MM.1S (cell line): ENCODE results near the gene TFF2.

Source experiments
- DNase-seq: peaks from one replicate; pipeline ENCODE4 v3.0.0-alpha.2; 2015
- H2AFZ ChIP-seq: fragments of 300-600 bp; sonication (generic); 2 replicates; pipeline ENCODE4 v1.6.0; 2016; ENCODE audit warnings: antibody characterized with exemption, low read length
- H3F3A ChIP-seq: fragments of 300-600 bp; sonication (generic); 2 replicates; pipeline ENCODE4 v1.6.1; 2016; ENCODE audit warnings: mild to moderate bottlenecking, antibody characterized with exemption, low read length, moderate library complexity, mixed read lengths; ENCODE audit not compliant: insufficient read depth
- H3K27ac ChIP-seq: fragments of 300-600 bp; sonication (generic); 2 replicates; pipeline ENCODE4 v1.5.1; 2016; ENCODE audit warnings: mild to moderate bottlenecking, low read length
- H3K27me3 ChIP-seq: fragments of 300-600 bp; sonication (generic); replicated peaks from 2 replicates; pipeline ENCODE4 v1.6.0; 2016; ENCODE audit warnings: low read length; ENCODE audit not compliant: insufficient read depth
- H3K36me3 ChIP-seq: fragments of 300-600 bp; sonication (generic); replicated peaks from 2 replicates; pipeline ENCODE4 v1.6.1; 2016; ENCODE audit warnings: mild to moderate bottlenecking, low read length, mixed read lengths; ENCODE audit not compliant: insufficient read depth
- H3K4me1 ChIP-seq: fragments of 300-600 bp; sonication (generic); 2 replicates; pipeline ENCODE4 v1.6.1; 2016; ENCODE audit warnings: low read length, mixed read lengths
- H3K4me2 ChIP-seq: fragments of 300-600 bp; sonication (generic); 2 replicates; pipeline ENCODE4 v1.6.0; 2016; ENCODE audit warnings: low read depth, low read length
- H3K4me3 ChIP-seq: fragments of 300-600 bp; sonication (generic); 2 replicates; pipeline ENCODE4 v1.5.1; 2016; ENCODE audit warnings: low read length, mixed read lengths
- H3K79me2 ChIP-seq: fragments of 300-600 bp; sonication (generic); 2 replicates; pipeline ENCODE4 v1.6.1; 2016; ENCODE audit warnings: mixed run types, low read length, mixed read lengths
- H3K9ac ChIP-seq: fragments of 300-600 bp; sonication (generic); 2 replicates; pipeline ENCODE4 v1.6.1; 2016; ENCODE audit warnings: low read length, mixed read lengths
- H3K9me2 ChIP-seq: fragments of 300-600 bp; sonication (generic); replicated peaks from 2 replicates; pipeline ENCODE4 v1.6.1; 2016; ENCODE audit warnings: mild to moderate bottlenecking, low read length, mixed read lengths; ENCODE audit not compliant: insufficient read depth
- H3K9me3 ChIP-seq: fragments of 300-600 bp; sonication (generic); replicated peaks from 2 replicates; pipeline ENCODE4 v1.6.1; 2016; ENCODE audit warnings: mild to moderate bottlenecking, low read length, mixed read lengths; ENCODE audit not compliant: insufficient read depth
- H4K20me1 ChIP-seq: fragments of 300-600 bp; sonication (generic); 2 replicates; pipeline ENCODE4 v1.6.1; 2016; ENCODE audit warnings: mild to moderate bottlenecking, low read length, moderate library complexity, mixed read lengths; ENCODE audit not compliant: insufficient read depth
- EZH2 ChIP-seq: fragments of 300-600 bp; sonication (generic); optimal IDR thresholded peaks from 2 replicates; pipeline ENCODE3; 2017; ENCODE audit warnings: low read depth, mild to moderate bottlenecking, antibody characterized with exemption, low read length, mixed read lengths
- EZH2phosphoT487 ChIP-seq: fragments of 300-600 bp; sonication (generic); IDR thresholded peaks from 2 replicates; pipeline ENCODE4 v1.6.1; 2018; ENCODE audit warnings: antibody characterized with exemption, low read length
- TF ChIP-seq, protein P1 (sequence below): fragments of 300-600 bp; sonication (generic); IDR thresholded peaks from 2 replicates; pipeline ENCODE4 v1.5.1; 2016; ENCODE audit warnings: antibody characterized with exemption, low read length, mixed read lengths

The TFF2 gene

DNA sequence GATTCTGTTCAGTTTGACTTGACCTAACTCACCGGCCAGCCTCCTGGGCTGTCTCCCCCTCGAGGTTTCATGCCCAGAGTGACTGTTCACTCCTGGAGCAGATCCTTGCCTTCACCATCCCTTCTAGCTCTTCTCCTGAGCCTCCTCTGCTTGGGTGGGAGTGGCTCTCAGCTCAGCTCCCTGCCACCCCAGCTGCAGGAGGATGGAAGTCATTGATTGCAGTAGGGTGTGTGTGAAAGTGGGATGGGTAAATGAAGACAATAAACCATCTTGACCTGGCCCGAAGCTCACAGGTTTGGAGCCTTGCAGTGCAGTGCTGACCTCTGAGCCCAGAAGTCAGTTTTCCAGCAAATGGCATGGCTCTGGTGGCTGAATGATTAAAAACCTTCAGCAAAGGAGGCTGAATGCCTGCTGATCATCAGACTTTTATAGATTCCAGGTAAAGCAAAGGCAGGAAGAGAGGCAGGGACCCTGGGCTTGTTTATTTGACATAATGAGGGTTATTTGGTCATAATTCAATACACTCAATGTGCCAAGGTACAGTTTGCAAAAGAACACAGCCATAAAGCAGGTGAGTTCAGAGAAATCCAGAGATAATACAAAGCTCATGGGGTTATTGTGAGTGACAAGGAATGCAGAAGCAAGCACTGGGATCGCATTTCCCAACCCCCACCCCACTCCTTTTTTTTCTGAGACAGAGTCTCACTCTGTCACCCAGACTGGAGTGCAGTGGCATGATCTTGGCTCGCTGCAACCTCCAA, 18.1 kb downstream of the TFF2 start:
- Histone ChIP-seq H3K27me3 (peaks cover 96% of the 10 kb centered on the region), H2AFZ (no peak overlapping the region), H3K27ac (no peak overlapping the region), H3K9ac (no peak overlapping the region), H4K20me1 (no peaks in the 10 kb centered on the region), H3K4me1 (no peaks in the 10 kb centered on the region), H3K79me2 (no peaks in the 10 kb centered on the region), H3F3A (no peaks in the 10 kb centered on the region), H3K4me2 (no peak overlapping the region), H3K4me3 (no peak overlapping the region), H3K9me3 (no peaks in the 10 kb centered on the region), H3K9me2 (no peaks in the 10 kb centered on the region), H3K36me3 (no peaks in the 10 kb centered on the region)
- DNase-seq = no peak
- TF ChIP-seq, protein P1, sequence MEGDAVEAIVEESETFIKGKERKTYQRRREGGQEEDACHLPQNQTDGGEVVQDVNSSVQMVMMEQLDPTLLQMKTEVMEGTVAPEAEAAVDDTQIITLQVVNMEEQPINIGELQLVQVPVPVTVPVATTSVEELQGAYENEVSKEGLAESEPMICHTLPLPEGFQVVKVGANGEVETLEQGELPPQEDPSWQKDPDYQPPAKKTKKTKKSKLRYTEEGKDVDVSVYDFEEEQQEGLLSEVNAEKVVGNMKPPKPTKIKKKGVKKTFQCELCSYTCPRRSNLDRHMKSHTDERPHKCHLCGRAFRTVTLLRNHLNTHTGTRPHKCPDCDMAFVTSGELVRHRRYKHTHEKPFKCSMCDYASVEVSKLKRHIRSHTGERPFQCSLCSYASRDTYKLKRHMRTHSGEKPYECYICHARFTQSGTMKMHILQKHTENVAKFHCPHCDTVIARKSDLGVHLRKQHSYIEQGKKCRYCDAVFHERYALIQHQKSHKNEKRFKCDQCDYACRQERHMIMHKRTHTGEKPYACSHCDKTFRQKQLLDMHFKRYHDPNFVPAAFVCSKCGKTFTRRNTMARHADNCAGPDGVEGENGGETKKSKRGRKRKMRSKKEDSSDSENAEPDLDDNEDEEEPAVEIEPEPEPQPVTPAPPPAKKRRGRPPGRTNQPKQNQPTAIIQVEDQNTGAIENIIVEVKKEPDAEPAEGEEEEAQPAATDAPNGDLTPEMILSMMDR = no peak
- no peak for TF ChIP-seq EZH2
- no peak for TF ChIP-seq EZH2phosphoT487

GRCh38 chr21:42331660-42332059, 19.1 kb downstream of the TFF2 start:
- no peak overlapping the region for H3K9ac ChIP-seq
- no peak for DNase-seq
- no peaks in the 10 kb centered on the region for H3K36me3 ChIP-seq
- no peaks in the 10 kb centered on the region for H3K79me2 ChIP-seq
- peaks cover 96% of the 10 kb centered on the region for H3K27me3 ChIP-seq
- H3K4me1 ChIP-seq = no peaks in the 10 kb centered on the region
- no peak overlapping the region for H3K4me2 ChIP-seq
- H3K4me3 ChIP-seq = no peak overlapping the region
- H3K9me3 ChIP-seq = no peaks in the 10 kb centered on the region
- H3F3A ChIP-seq = no peaks in the 10 kb centered on the region
- TF ChIP-seq EZH2 (no peak), EZH2phosphoT487 (no peak)
- TF ChIP-seq, protein P1 = no peak
- H4K20me1 ChIP-seq = no peaks in the 10 kb centered on the region
- no peaks in the 10 kb centered on the region for H3K9me2 ChIP-seq
- no peak overlapping the region for H2AFZ ChIP-seq
- H3K27ac ChIP-seq = no peak overlapping the region

DNA sequence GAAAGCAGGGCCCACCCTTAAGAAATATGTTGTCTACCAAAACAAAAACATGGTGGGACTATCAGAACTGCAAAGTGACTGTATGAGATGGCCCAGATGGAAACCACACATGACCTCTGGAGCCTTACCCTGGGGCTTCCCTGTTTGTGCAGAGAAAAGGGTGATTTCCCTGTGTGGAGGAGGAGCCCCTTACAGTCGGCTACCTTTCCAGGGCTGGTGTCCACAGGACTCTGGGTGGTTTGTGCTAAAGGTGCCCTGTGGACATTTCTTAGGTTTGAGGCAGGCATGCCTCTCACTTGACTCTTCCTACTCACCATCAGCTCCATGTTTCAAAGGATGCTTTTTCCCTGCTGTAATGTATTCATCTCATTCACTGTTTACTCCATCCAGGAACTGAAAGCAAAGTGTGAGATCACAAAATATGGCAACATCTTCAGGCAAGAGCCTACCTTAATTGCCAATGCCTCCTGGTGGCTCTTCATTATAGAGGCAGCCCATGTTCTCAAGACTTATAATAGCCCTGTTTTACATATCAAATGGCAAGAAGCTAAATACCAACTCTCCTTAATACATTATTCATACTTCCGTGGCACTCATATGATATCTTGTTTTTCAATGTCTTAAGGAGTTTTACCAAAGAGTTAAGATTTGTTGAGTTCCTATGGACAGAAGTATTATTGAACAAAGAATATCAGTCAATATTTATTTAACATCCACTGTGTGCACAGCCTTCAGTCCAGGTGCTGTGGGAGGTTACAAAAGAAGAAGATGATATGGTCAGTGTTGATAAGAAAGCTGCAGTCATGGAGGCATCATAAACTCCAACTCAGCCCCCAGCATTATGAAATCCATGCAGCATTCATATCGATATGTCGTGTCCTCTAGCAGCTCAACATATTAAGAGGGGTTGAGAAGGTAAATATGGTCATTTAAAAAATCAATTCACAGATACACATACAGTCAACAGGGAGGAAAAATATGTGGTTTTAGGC, 20.1 kb downstream of the TFF2 start:
- H3K36me3 ChIP-seq = no peaks in the 10 kb centered on the region
- no peak overlapping the region for H3K9ac ChIP-seq
- H3K9me2 ChIP-seq = no peaks in the 10 kb centered on the region
- H3K27ac ChIP-seq = no peak overlapping the region
- H3K4me2 ChIP-seq = no peak overlapping the region
- TF ChIP-seq, protein P1 = no peak
- TF ChIP-seq EZH2 = no peak
- no peak for TF ChIP-seq EZH2phosphoT487
- H2AFZ ChIP-seq = no peak overlapping the region
- H3K4me3 ChIP-seq = no peak overlapping the region
- no peaks in the 10 kb centered on the region for H3F3A ChIP-seq
- no peaks in the 10 kb centered on the region for H3K9me3 ChIP-seq
- H3K27me3 ChIP-seq = peaks cover 96% of the 10 kb centered on the region
- no peaks in the 10 kb centered on the region for H3K4me1 ChIP-seq
- H3K79me2 ChIP-seq = no peaks in the 10 kb centered on the region
- no peaks in the 10 kb centered on the region for H4K20me1 ChIP-seq
- DNase-seq = no peak
